NCI-H146 (cell line): Measurements from ENCODE around the gene RPTOR.
"Not testable (repeated sequence)": the region's sequence is repeated elsewhere in the genome, so short reads cannot be mapped to it uniquely, and the experiment has no call there.

Source experiments
- DNase-seq: peaks from one replicate; lab custom pipeline; 2025; lab: John Stamatoyannopoulos, UW

Gene RPTOR

GRCh38 chr17:80513201-80513600 is 31.4 kb upstream of the RPTOR start:
- DNase-seq, result no peak

- DNase-seq, result no peak
Observed at GRCh38 chr17:80513892-80514291, 30.7 kb upstream of the RPTOR start.

GRCh38 chr17:80516171-80516932 is 28.3 kb upstream of the RPTOR start:
- DNase-seq, result peak; percentile 20

GRCh38 chr17:80517641-80518040 is 27.0 kb upstream of the RPTOR start:
- DNase-seq, result no peak

- DNase-seq, result no peak
Observed at GRCh38 chr17:80518392-80518791, 26.2 kb upstream of the RPTOR start.

GRCh38 chr17:80519091-80519781 is 25.4 kb upstream of the RPTOR start:
- no peak for DNase-seq

- DNase-seq, result no peak
Observed at GRCh38 chr17:80520810-80521455, 23.7 kb upstream of the RPTOR start.

- DNase-seq, result no peak
Observed at GRCh38 chr17:80523054-80523744, 21.4 kb upstream of the RPTOR start.

GRCh38 chr17:80523956-80524712 is 20.5 kb upstream of the RPTOR start:
- no peak for DNase-seq

- peak; percentile 94 for DNase-seq
Observed at GRCh38 chr17:80526116-80526910, 18.3 kb upstream of the RPTOR start.

GRCh38 chr17:80527016-80527645 is 17.5 kb upstream of the RPTOR start:
- DNase-seq, result no peak

- DNase-seq, result no peak
Observed at GRCh38 chr17:80528536-80528935, 16.1 kb upstream of the RPTOR start.

GRCh38 chr17:80529104-80529903 is 15.3 kb upstream of the RPTOR start:
- DNase-seq, result peak; percentile 38

- no peak for DNase-seq
Observed at GRCh38 chr17:80529904-80530292, 14.7 kb upstream of the RPTOR start.

- no peak for DNase-seq
Observed at GRCh38 chr17:80531400-80531799, 13.2 kb upstream of the RPTOR start.

GRCh38 chr17:80537386-80537785 is 7.3 kb upstream of the RPTOR start:
- not testable (repeated sequence) for DNase-seq

- no peak for DNase-seq
Observed at GRCh38 chr17:80538484-80538883, 6.2 kb upstream of the RPTOR start.

GRCh38 chr17:80539022-80539641 is 5.5 kb upstream of the RPTOR start:
- no peak for DNase-seq

- DNase-seq, result no peak
Observed at GRCh38 chr17:80545499-80545826, 825 bp downstream of the RPTOR start.
